ENCODE results near the gene CASP2. TPM values are rescaled to one million over a fixed set of nuclear protein-coding genes. Genes with fewer than 3 reads are reported as not detected.

The CASP2 gene
- total and polyA plus RNA-seq, 10 of the 15 experiments (the other 5 are each of a cell fraction or from before 2014, with no cell fraction given): 12.1 to 60.4 (median 26.2) TPM

- POLR2A ChIA-PET: no interaction called here
Observed at GRCh38 chr7:143314127-143314526, 26.0 kb downstream of the CASP2 start.

GRCh38 chr7:143315776-143316175, 27.6 kb downstream of the CASP2 start, which contains the start of gene CLCN1:
Gene CLCN1, plus strand, starts transcription at chr7:143316111. Its CDS starts 102 bp downstream, at chr7:143316213.
- no peaks in the 10 kb centered on the region for H3K36me3 ChIP-seq (ENCODE audit: control insufficient read depth in 2 of 2, insufficient read depth in 2 of 2, low read length in 1 of 2)
- intact Hi-C loops (cut with micrococcal nuclease; ENCODE audit: unreplicated experiment): no loop called here
- DNase-seq (ENCODE audit: low read depth, low spot score): no peak
- POLR2A ChIA-PET: no interaction called here
- no peak within 1 kb of the TSS for H3K9ac ChIP-seq (ENCODE audit: control insufficient read depth, insufficient read depth, low read length)
- SMC1A ChIA-PET (ENCODE audit: uncharacterized antibody, unreplicated experiment): no interaction called here
- no peaks in the 10 kb centered on the region for H3K79me2 ChIP-seq (ENCODE audit: control insufficient read depth, insufficient read depth, low read length)
- H4K20me1 ChIP-seq (ENCODE audit: control insufficient read depth, insufficient read depth): no peaks in the 10 kb centered on the region
- H3K27me3 ChIP-seq (replicated peaks in 1 of 2; ENCODE audit: control insufficient read depth in 2 of 2, insufficient read depth in 2 of 2, low read length in 1 of 2): no peaks in the 10 kb centered on the region
- FAIRE-seq: no peak
- in situ Hi-C loops (cut with MboI): no loop called here
- peaks cover 11% of the 10 kb centered on the region; the same call in 1 of the 2 replicates for H3K4me1 ChIP-seq (ENCODE audit: control insufficient read depth, insufficient read depth, low read length)
- H3K9me3 ChIP-seq (replicated peaks; ENCODE audit: control insufficient read depth, insufficient read depth, low read length): no peaks in the 10 kb centered on the region; the same call in 2 of the 3 replicates
- CTCF ChIA-PET: interaction anchor here (1.7 to 2.3 kb wide), 2 partner anchors 16 to 75 kb away, joined by 3 to 6 read pairs; no protein-coding TSS in a partner anchor
- no peak within 1 kb of the TSS for H3K27ac ChIP-seq (ENCODE audit: control insufficient read depth, insufficient read depth)
- no peak for ATAC-seq
- H3K4me3 ChIP-seq: no peak within 1 kb of the TSS
- RAD21 ChIA-PET (ENCODE audit: unreplicated experiment): no interaction called here
- H2AFZ ChIP-seq (ENCODE audit: control insufficient read depth, low read depth, low read length): no peak within 1 kb of the TSS
- TF ChIP-seq SMC3 (IDR thresholded peaks at IDR 0.05; ENCODE audit: borderline replicate concordance, low read length): no peak
- TF ChIP-seq RB1 (IDR thresholded peaks at IDR 0.05; ENCODE audit: borderline replicate concordance): no peak
- no peak for TF ChIP-seq ATF2 (IDR thresholded peaks at IDR 0.05; ENCODE audit: low read length)
- no peak for TF ChIP-seq PAX5 (IDR thresholded peaks at IDR 0.05; ENCODE audit: borderline replicate concordance, low read depth, low read length)
- no peak for TF ChIP-seq NR2C1 (IDR thresholded peaks at IDR 0.05)
- no peak for TF ChIP-seq HDAC2 (IDR thresholded peaks at IDR 0.05)
- 27% methylated on average over 5 of the region's 5 CpGs for WGBS (ENCODE audit: insufficient coverage, insufficient replicate concordance, low lambda C conversion rate, missing lambda C conversion rate)
- no peak within 1 kb of the TSS for H3K4me2 ChIP-seq (ENCODE audit: control insufficient read depth, insufficient read depth)
- no TSS peak for BruUV-seq (replicated peaks)

More at GRCh38 chr7:143314127-143314526, 26.0 kb downstream of the CASP2 start:
- Histone ChIP-seq H3K4me2 (ENCODE audit: control insufficient read depth, insufficient read depth) (0 out of 2 replicates have a peak overlapping the region, but pooled peaks have one; percentile 33), H3K27ac (ENCODE audit: control insufficient read depth, insufficient read depth) (no peak overlapping the region), H3K79me2 (ENCODE audit: control insufficient read depth, insufficient read depth, low read length) (no peaks in the 10 kb centered on the region), H3K36me3 (ENCODE audit: control insufficient read depth in 2 of 2, insufficient read depth in 2 of 2, low read length in 1 of 2) (no peaks in the 10 kb centered on the region; a peak in 1 of 4 replicates), H3K4me1 (ENCODE audit: control insufficient read depth, insufficient read depth, low read length) (peaks cover 11% of the 10 kb centered on the region), H4K20me1 (ENCODE audit: control insufficient read depth, insufficient read depth) (no peaks in the 10 kb centered on the region), H3K4me3 (no peak overlapping the region), H3K9me3 (replicated peaks; ENCODE audit: control insufficient read depth, insufficient read depth, low read length) (no peaks in the 10 kb centered on the region; the same call in 2 of the 3 replicates), H3K27me3 (replicated peaks in 1 of 2; ENCODE audit: control insufficient read depth in 2 of 2, insufficient read depth in 2 of 2, low read length in 1 of 2) (no peaks in the 10 kb centered on the region), H3K9ac (ENCODE audit: control insufficient read depth, insufficient read depth, low read length) (no peak overlapping the region), H2AFZ (ENCODE audit: control insufficient read depth, low read depth, low read length) (no peak overlapping the region)
- DNase-seq (ENCODE audit: low read depth, low spot score) (no peak), FAIRE-seq (no peak), ATAC-seq (no peak)
- intact Hi-C loops (cut with micrococcal nuclease; ENCODE audit: unreplicated experiment): no loop called here
- RAD21 ChIA-PET (ENCODE audit: unreplicated experiment): no interaction called here
- in situ Hi-C loops (cut with MboI): no loop called here
- CTCF ChIA-PET: no interaction called here
- BruUV-seq (replicated peaks): no TSS peak
- TF ChIP-seq ATF2 (IDR thresholded peaks at IDR 0.05; ENCODE audit: low read length) (peak; percentile 34; the same call in 1 of the 2 replicates), GATAD2B (conservative IDR thresholded peaks at IDR 0.05; ENCODE audit: low read depth) (no peak), JUNB (IDR thresholded peaks at IDR 0.05) (peak; percentile 67), TBL1XR1 (IDR thresholded peaks at IDR 0.05; ENCODE audit: low read depth, low read length) (no peak), NFIC (IDR thresholded peaks at IDR 0.05; ENCODE audit: low read depth, low read length) (peak; percentile 55), IRF4 (IDR thresholded peaks at IDR 0.05; ENCODE audit: low read depth, low read length) (peak; percentile 30; the same call in 1 of the 2 replicates)
- SMC1A ChIA-PET (ENCODE audit: uncharacterized antibody, unreplicated experiment): interaction anchor here (1.3 kb wide), 1 partner anchor 17 kb away, joined by 3 read pairs; no protein-coding TSS in a partner anchor
